ENCODE results near the gene SYK. TPM values are rescaled to one million over a fixed set of nuclear protein-coding genes. Genes with fewer than 3 reads are reported as not detected.
"Not testable (repeated sequence)": the region's sequence is repeated elsewhere in the genome, so short reads cannot be mapped to it uniquely, and the experiment has no call there.

The SYK gene
- total RNA-seq, 2 donors from 2014 or later: 2.5 to 6.0 TPM

- Mint-ChIP-seq H3K4me1 (peaks cover 5% of the 10 kb centered on the region), H3K36me3 (ENCODE audit: low read depth) (peaks cover 4% of the 10 kb centered on the region), H3K9me3 (peaks cover 18% of the 10 kb centered on the region), H3K27ac (no peak overlapping the region), H3K27me3 (ENCODE audit: insufficient read depth) (peaks cover 4% of the 10 kb centered on the region), H3K4me3 (no peak overlapping the region)
- Histone ChIP-seq H3K27ac (ENCODE audit: low read depth, low read length) (no peak overlapping the region), H3K9ac (ENCODE audit: extremely low read depth, low read length, poor library complexity, severe bottlenecking) (no peak overlapping the region), H3K27me3 (ENCODE audit: control insufficient read depth, insufficient read depth, low read length, poor library complexity, severe bottlenecking) (no peaks in the 10 kb centered on the region), H3K4me1 (ENCODE audit: control insufficient read depth, insufficient read depth, low read length) (no peaks in the 10 kb centered on the region), H3K4me3 (ENCODE audit: low read length) (no peak overlapping the region), H3K9me3 (ENCODE audit: control insufficient read depth, low read length) (peaks cover 9% of the 10 kb centered on the region), H3K36me3 (ENCODE audit: control insufficient read depth, insufficient read depth, low read length) (no peaks in the 10 kb centered on the region)
- TF ChIP-seq CTCF (conservative IDR thresholded peaks at IDR 0.05): no peak
- no peak for DNase-seq
- 90 to 94% methylated on average over 3 to 6 of the region's 6 CpGs for WGBS, 2 experiments (ENCODE audit: insufficient coverage in 1 of 2, insufficient read length in 1 of 2)
Measured at GRCh38 chr9:90818279-90818678, 16.7 kb downstream of the SYK start.

GRCh38 chr9:90820406-90820805 lies 18.8 kb downstream of the SYK start:
- H3K36me3 ChIP-seq (ENCODE audit: control insufficient read depth, insufficient read depth, low read length); DNase-seq; H3K27me3 ChIP-seq (ENCODE audit: control insufficient read depth, insufficient read depth, low read length, poor library complexity, severe bottlenecking); H3K9ac ChIP-seq (ENCODE audit: extremely low read depth, low read length, poor library complexity, severe bottlenecking); H3K36me3 Mint-ChIP-seq (ENCODE audit: low read depth); H3K27me3 Mint-ChIP-seq (ENCODE audit: insufficient read depth); H3K4me1 Mint-ChIP-seq; H3K4me3 ChIP-seq (ENCODE audit: low read length); H3K27ac ChIP-seq (ENCODE audit: low read depth, low read length); H3K4me3 Mint-ChIP-seq; H3K4me1 ChIP-seq (ENCODE audit: control insufficient read depth, insufficient read depth, low read length); H3K27ac Mint-ChIP-seq: not testable (repeated sequence)
- H3K9me3 Mint-ChIP-seq: peaks cover 28% of the 10 kb centered on the region
- peaks cover 16% of the 10 kb centered on the region for H3K9me3 ChIP-seq (ENCODE audit: control insufficient read depth, low read length)
- WGBS, 2 experiments (ENCODE audit: insufficient coverage in 1 of 2, insufficient read length in 1 of 2): 87 to 92% methylated on average over 3 to 4 of the region's 4 CpGs

- not testable (repeated sequence) for DNase-seq; H3K36me3 Mint-ChIP-seq (ENCODE audit: low read depth)
- 95 to 100% methylated on average over 1 of the region's 1 CpG for WGBS, 2 experiments (ENCODE audit: insufficient coverage in 1 of 2, insufficient read length in 1 of 2)
Measured at GRCh38 chr9:90821236-90821635, 19.6 kb downstream of the SYK start.

GRCh38 chr9:90821697-90822096 lies 20.1 kb downstream of the SYK start:
- H3K9me3 ChIP-seq (ENCODE audit: control insufficient read depth, low read length): peaks cover 16% of the 10 kb centered on the region
- TF ChIP-seq CTCF (conservative IDR thresholded peaks at IDR 0.05): no peak
- no peak overlapping the region for H3K27ac ChIP-seq (ENCODE audit: low read depth, low read length)
- no peak overlapping the region for H3K4me3 ChIP-seq (ENCODE audit: low read length)
- Mint-ChIP-seq H3K27ac (no peak overlapping the region), H3K36me3 (ENCODE audit: low read depth) (peaks cover 4% of the 10 kb centered on the region), H3K9me3 (peaks cover 28% of the 10 kb centered on the region), H3K4me1 (no peaks in the 10 kb centered on the region), H3K4me3 (no peak overlapping the region), H3K27me3 (ENCODE audit: insufficient read depth) (peaks cover 5% of the 10 kb centered on the region)
- H3K36me3 ChIP-seq (ENCODE audit: control insufficient read depth, insufficient read depth, low read length): no peaks in the 10 kb centered on the region
- WGBS, 2 experiments (ENCODE audit: insufficient coverage in 1 of 2, insufficient read length in 1 of 2): 97 to 100% methylated on average over 1 to 5 of the region's 5 CpGs
- DNase-seq: no peak
- no peaks in the 10 kb centered on the region for H3K4me1 ChIP-seq (ENCODE audit: control insufficient read depth, insufficient read depth, low read length)
- H3K27me3 ChIP-seq (ENCODE audit: control insufficient read depth, insufficient read depth, low read length, poor library complexity, severe bottlenecking): no peaks in the 10 kb centered on the region
- no peak overlapping the region for H3K9ac ChIP-seq (ENCODE audit: extremely low read depth, low read length, poor library complexity, severe bottlenecking)

More at GRCh38 chr9:90821236-90821635, 19.6 kb downstream of the SYK start:
- not testable (repeated sequence) for H3K9ac ChIP-seq (ENCODE audit: extremely low read depth, low read length, poor library complexity, severe bottlenecking); H3K27ac Mint-ChIP-seq; H3K4me3 ChIP-seq (ENCODE audit: low read length); H3K4me1 ChIP-seq (ENCODE audit: control insufficient read depth, insufficient read depth, low read length); H3K27ac ChIP-seq (ENCODE audit: low read depth, low read length); H3K27me3 Mint-ChIP-seq (ENCODE audit: insufficient read depth); H3K4me3 Mint-ChIP-seq; H3K36me3 ChIP-seq (ENCODE audit: control insufficient read depth, insufficient read depth, low read length); H3K4me1 Mint-ChIP-seq; H3K27me3 ChIP-seq (ENCODE audit: control insufficient read depth, insufficient read depth, low read length, poor library complexity, severe bottlenecking)
- H3K9me3 Mint-ChIP-seq: peaks cover 28% of the 10 kb centered on the region
- H3K9me3 ChIP-seq (ENCODE audit: control insufficient read depth, low read length): peaks cover 16% of the 10 kb centered on the region

Measured in endodermal cell (in vitro differentiated cells).